ENCODE data around the gene DSC1. TPM values are rescaled to one million over a fixed set of nuclear protein-coding genes. Genes with fewer than 3 reads are reported as not detected.

Gene DSC1
- total and polyA plus RNA-seq, 2 of the 13 experiments (the other 11 are each of a cell fraction or from before 2014, with no cell fraction given): not detected

- ChIA-PET CTCF (ENCODE audit: low intra/inter-chr PET ratio, low total read pairs) (no interaction called here), POLR2A (no interaction called here)
- Histone ChIP-seq H3K4me2 (ENCODE audit: low read depth, low read length) (no peak overlapping the region), H4K20me1 (ENCODE audit: insufficient read depth, low read length) (no peaks in the 10 kb centered on the region), H3K79me2 (ENCODE audit: insufficient read depth, low read length) (no peaks in the 10 kb centered on the region), H3K36me3 (replicated peaks in 1 of 2; ENCODE audit: control insufficient read depth in 1 of 2, insufficient read depth in 2 of 2, low read length in 2 of 2) (peaks cover 9 to 51% of the 10 kb centered on the region in 2 experiments), H3K27ac (ENCODE audit: extremely low read length, insufficient read depth, low read length) (no peak overlapping the region), H3K4me3 (replicated peaks in 1 of 3; ENCODE audit: insufficient read depth in 1 of 3, low read depth in 2 of 3, low read length in 3 of 3) (no peak overlapping the region), H3K27me3 (ENCODE audit: control insufficient read depth in 1 of 2, insufficient read depth in 2 of 2, low read length in 2 of 2) (no peaks in the 10 kb centered on the region), H3K9ac (ENCODE audit: insufficient read depth, low read depth, low read length) (no peak overlapping the region), H2AFZ (ENCODE audit: low read length) (no peak overlapping the region), H3K9me3 (ENCODE audit: low read length) (no peaks in the 10 kb centered on the region), H3K4me1 (ENCODE audit: insufficient read depth, low read length) (no peaks in the 10 kb centered on the region)
- BruUV-seq (replicated peaks): no TSS peak
- no peak for ATAC-seq
- TF ChIP-seq, protein P1, sequence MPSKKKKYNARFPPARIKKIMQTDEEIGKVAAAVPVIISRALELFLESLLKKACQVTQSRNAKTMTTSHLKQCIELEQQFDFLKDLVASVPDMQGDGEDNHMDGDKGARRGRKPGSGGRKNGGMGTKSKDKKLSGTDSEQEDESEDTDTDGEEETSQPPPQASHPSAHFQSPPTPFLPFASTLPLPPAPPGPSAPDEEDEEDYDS (CRISPR knock-in tag; IDR thresholded peaks at IDR 0.05): no peak
- TF ChIP-seq PBX2 (CRISPR knock-in tag; IDR thresholded peaks at IDR 0.05): no peak
- no peak for FAIRE-seq
- in situ Hi-C loops (cut with HindIII; ENCODE audit: extremely low pct_ligation_motif_present, low pct_unique_long_range_greater_than_20kb) (no loop called here), intact Hi-C loops (cut with micrococcal nuclease; ENCODE audit: unreplicated experiment) (no loop called here)
- no peak for DNase-seq (ENCODE audit: low spot score)
- WGBS (ENCODE audit: low lambda C conversion rate): 96% methylated on average over 3 of the region's 3 CpGs
Observed at GRCh38 chr18:31079973-31080372, 82.7 kb downstream of the DSC1 start.

Other genes starting within 250 kb of the DSC1 start
- gene DSC3, start 120.1 kb downstream of the DSC1 start, total RNA-seq (2016; rRNA removed; fragmentation: Illumina TruSeq; extraction: Trizol): 0.21 and 0.38 TPM in 2 replicates
- 0.05 and 0.07 TPM in 2 replicates for gene DSC3, start 120.1 kb downstream of the DSC1 start, polyA plus RNA-seq (2011; rRNA removed)
- gene DSC2, start 60.4 kb downstream of the DSC1 start, total RNA-seq (2016; rRNA removed; fragmentation: Illumina TruSeq; extraction: Trizol): 19.6 and 24.9 TPM in 2 replicates
- gene DSC2, start 60.4 kb downstream of the DSC1 start, polyA plus RNA-seq (2011; rRNA removed): 7.2 and 7.9 TPM in 2 replicates
- gene DSG1, start 155.3 kb upstream of the DSC1 start, total RNA-seq (2016; rRNA removed; fragmentation: Illumina TruSeq; extraction: Trizol): not detected in 2 replicates
- gene DSG1, start 155.3 kb upstream of the DSC1 start, polyA plus RNA-seq (2011; rRNA removed): 0.04 and 0.13 TPM in 2 replicates
- gene DSG4, start 213.9 kb upstream of the DSC1 start, total RNA-seq (2016; rRNA removed; fragmentation: Illumina TruSeq; extraction: Trizol): not detected in 2 replicates
- gene DSG4, start 213.9 kb upstream of the DSC1 start, polyA plus RNA-seq (2011; rRNA removed): 0.04 and 0.07 TPM in 2 replicates

Data from HepG2 (cell line).